HG03064 (cell line): ENCODE results near the gene RNASE8.

Experiments used
- ATAC-seq: cut with Tn5 transposase; IDR thresholded peaks from one replicate; pipeline ENCODE4 v1.9.1; 2021; ENCODE audit warnings: low read depth; ENCODE audit not compliant: unreplicated experiment

RNASE8 gene

GRCh38 chr14:21090194-21090939, 32.7 kb downstream of the RNASE8 start:
- ATAC-seq: no peak

GRCh38 chr14:21090940-21091663, 33.5 kb downstream of the RNASE8 start:
- no peak for ATAC-seq

- ATAC-seq: no peak
Observed at GRCh38 chr14:21091821-21092272, 34.2 kb downstream of the RNASE8 start.

- peak; percentile 76 for ATAC-seq
Observed at GRCh38 chr14:21092273-21093011, 34.8 kb downstream of the RNASE8 start.

GRCh38 chr14:21093018-21093417, 35.4 kb downstream of the RNASE8 start:
- ATAC-seq: no peak

GRCh38 chr14:21093769-21094681, 36.4 kb downstream of the RNASE8 start:
- no peak for ATAC-seq

- no peak for ATAC-seq
Observed at GRCh38 chr14:21095430-21096205, 38.0 kb downstream of the RNASE8 start.

- no peak for ATAC-seq
Observed at GRCh38 chr14:21096438-21096837, 38.8 kb downstream of the RNASE8 start.

- ATAC-seq: no peak
Observed at GRCh38 chr14:21096978-21097635, 39.5 kb downstream of the RNASE8 start.

- no peak for ATAC-seq
Observed at GRCh38 chr14:21097636-21098075, 40.0 kb downstream of the RNASE8 start.

- ATAC-seq: no peak
Observed at GRCh38 chr14:21098076-21098891, 40.7 kb downstream of the RNASE8 start, which contains the start of gene ZNF219. Gene ZNF219, minus strand, starts transcription at chr14:21098655. Its CDS starts 5,064 bp downstream, at chr14:21093591.

- ATAC-seq: no peak
Observed at GRCh38 chr14:21098892-21099595, 41.4 kb downstream of the RNASE8 start.

GRCh38 chr14:21099596-21099985, 42.0 kb downstream of the RNASE8 start:
- no peak for ATAC-seq

GRCh38 chr14:21100931-21101330, 43.3 kb downstream of the RNASE8 start, which contains the start of gene TMEM253:
Gene TMEM253, plus strand, starts transcription at chr14:21101066. Its CDS starts 278 bp downstream, at chr14:21101344.
- no peak for ATAC-seq

- ATAC-seq: no peak
Observed at GRCh38 chr14:21101802-21102413, 44.3 kb downstream of the RNASE8 start.

GRCh38 chr14:21102521-21103410, 45.1 kb downstream of the RNASE8 start:
- ATAC-seq: no peak
